ENCODE data around the gene IQCF5.
"Not testable (repeated sequence)": the region's sequence is repeated elsewhere in the genome, so short reads cannot be mapped to it uniquely, and the experiment has no call there.

IQCF5 gene

DNA sequence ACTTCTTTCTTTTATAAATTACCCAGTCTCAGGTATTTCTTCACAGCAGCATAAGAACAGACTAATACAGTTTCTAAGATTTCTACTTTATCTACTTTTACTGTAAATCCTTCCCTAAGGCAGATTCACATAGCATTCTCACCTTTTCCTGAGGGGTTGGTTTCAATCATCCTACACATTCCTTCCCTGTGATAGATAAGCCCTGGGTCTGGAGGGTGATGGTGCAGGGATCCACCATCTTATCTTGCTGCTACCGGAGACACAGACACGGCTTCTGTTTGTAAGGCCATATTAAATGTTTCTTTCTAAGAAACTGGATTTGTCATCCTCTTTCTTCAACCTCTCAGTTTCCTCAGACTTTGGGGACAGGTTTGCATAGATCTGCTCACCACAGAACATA, 6.1 kb downstream of the IQCF5 start:
- DNase-seq, result no peak

DNA sequence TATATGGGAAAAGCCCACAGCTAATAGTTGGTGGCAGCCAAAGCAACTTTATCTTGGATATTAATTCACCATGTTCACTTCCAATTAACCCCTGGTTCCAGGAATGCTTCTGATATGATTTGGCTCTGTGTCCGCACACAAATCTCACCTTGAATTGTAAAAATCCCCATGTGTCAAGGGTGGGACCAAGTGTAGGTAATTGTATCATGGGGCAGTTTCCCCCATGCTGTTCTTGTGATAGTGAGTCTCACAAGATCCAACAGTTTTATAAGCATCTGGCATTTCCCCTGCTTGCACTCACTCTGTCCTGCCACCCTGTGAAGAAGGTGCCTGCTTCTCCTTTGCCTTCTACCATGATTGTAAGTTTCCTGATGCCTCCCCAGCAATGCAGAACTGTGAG, 6.5 kb downstream of the IQCF5 start:
- not testable (repeated sequence) for DNase-seq

DNA sequence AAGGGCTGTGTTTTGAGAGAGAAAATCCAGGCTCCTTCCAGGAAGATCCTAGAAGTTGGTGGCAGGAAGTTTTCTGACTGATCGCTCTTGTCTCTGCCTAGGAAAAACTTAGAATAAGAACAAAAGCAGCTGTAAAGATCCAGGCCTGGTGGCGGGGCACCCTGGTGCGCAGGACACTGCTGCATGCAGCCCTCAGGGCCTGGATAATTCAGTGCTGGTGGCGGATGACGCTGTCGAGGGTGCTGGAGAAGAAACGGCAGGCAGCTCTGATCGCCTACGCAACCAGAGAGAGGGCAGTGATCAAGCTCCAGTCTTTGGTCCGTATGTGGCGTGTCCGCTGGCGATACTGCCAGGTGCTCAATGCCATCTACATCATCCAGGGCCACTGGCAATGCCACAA, 12.5 kb downstream of the IQCF5 start:
- DNase-seq, result no peak

DNA sequence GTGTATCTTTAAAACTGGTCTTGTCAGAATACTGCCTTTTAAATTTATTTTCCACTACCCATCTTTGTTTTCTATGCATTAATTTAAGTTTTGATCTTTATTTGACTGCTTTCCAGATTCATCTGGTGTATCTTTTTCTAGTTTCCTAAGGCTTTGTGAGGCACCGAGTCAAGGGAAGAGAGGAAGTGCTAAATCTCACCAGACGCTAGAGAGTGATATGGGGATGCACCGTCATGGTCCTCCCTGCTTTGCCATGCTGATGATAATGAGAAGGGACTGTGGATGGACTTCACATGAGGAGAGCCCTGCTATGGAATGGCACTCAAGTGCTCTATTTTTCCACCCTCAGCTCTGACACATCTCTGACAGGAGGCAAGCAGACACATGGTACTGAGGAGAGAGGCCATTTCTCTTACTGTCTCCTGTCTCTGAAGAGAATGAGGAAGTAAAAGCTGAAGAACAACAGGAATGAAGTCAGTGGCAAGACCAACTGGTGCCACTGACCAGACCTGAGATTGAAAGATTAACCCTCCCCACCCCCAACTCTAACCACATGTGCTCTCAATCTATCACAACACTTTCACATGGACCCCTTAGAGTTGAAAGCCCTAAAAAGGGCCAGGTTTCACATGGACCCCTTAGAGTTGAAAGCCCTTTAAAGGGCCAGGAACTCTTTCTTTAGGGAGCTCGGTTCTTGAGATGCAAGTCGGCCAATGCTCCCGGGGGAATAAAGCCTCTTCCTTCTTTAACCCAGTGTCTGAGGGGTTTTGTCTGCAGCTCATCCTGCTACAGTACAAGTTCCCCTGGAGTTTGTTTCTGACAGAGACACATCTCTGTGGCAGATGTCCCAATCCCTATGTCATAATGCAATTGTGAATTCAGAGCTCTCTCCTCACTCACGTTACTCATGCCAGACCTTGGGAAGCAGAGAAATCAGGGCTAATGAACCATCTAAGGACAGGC, 14.4 kb downstream of the IQCF5 start, which contains the start of gene IQCF2:
IQCF2 (plus strand) TSS at position 913 of the 963 bp plus-strand sequence. CDS start 52 bp downstream, outside the sequence.
- no peak for DNase-seq

DNA sequence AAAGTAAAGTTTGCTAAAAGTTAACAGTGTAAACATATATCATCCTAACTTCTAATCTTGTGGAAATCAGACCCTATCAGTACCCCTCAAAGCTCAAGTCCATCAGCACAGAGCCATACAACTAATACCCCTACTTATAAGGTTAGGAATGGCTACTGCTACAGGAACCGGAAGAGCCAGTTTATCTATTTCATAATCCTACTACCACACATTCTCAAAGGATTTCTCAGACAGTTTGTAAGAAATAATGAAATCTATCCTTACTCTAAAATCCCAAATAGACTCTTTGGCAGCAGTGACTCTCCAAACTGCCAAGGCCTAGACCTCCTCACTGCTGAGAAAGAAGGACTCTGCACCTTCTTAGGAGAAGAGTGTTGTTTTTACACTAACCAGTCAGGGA, 20.0 kb downstream of the IQCF5 start:
- DNase-seq, result not testable (repeated sequence)

DNA sequence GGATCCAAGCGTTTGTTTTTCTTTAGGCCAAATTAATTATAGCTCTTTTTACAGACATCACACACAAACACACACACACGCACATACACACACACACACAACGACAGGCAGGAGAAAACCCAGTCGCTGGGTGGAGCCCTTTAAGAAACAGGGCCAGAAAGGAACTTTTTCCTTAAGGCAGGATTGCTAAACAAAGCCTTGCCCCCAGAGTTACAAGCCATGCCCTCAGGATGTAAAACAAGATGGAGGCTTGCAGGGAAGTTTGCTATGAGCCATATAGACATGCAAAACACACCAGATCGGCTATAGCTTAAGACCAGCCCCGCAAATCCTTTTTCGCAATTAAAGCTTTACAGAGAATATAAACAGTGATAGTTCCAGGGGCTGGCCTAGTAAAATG, 30.3 kb downstream of the IQCF5 start:
- DNase-seq, result no peak

DNA sequence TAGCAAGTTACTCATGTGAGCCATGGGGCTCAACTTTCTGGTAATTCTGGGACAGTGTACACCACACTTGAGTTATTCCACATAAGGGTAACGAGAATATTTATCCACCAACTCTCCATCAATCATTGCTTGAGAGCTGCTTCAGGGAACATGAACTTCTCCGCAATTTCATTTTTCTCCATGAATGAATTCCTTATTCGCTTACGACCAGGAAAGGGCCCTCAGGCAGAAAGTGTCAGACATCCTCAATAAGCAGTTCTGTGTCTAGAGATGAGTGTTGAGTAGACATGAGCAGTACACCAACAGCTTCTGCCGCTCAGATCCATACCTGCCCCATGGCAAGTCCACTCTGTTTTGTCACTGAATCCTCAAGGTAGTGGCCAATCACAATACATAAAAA, 38.8 kb downstream of the IQCF5 start:
- DNase-seq, result no peak

DNA sequence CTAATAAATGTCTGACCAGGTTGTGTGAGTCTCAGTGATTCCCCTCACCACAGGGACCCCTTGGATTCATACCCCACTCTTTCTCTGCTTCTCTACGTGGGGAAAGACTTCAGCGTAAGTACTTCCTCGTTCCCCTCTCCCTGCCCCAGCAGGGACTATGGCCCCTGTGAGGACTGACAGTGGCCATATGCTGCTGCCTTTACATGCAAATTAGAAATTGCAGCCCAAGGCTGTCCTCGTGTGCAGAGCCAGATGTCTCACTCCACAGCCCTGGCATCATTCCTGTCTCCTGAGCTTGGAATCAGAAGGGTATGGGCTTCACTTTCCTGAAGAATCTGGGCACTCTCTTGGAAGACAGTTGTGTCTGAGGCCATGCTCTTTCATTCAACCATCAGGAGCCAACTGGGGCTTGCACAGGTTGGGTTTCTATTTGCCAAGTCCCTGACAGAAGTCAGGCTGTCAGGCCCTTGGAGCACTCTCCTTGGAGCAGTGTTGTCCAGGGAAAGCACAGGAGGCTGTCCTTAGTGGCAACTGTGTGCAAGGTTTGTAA, 44.5 kb downstream of the IQCF5 start:
- no peak for DNase-seq

DNA sequence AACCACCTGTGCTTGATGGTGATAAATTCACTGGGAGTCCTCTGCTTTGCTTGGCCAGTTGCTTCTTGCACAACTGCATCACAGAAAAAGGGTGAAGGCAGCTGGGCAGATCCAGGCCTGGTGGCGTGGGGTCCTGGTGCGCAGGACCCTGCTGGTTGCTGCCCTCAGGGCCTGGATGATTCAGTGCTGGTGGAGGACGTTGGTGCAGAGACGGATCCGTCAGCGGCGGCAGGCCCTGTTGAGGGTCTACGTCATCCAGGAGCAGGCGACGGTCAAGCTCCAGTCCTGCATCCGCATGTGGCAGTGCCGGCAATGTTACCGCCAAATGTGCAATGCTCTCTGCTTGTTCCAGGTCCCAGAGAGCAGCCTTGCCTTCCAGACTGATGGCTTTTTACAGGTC, 45.1 kb downstream of the IQCF5 start:
- DNase-seq, result no peak

DNA sequence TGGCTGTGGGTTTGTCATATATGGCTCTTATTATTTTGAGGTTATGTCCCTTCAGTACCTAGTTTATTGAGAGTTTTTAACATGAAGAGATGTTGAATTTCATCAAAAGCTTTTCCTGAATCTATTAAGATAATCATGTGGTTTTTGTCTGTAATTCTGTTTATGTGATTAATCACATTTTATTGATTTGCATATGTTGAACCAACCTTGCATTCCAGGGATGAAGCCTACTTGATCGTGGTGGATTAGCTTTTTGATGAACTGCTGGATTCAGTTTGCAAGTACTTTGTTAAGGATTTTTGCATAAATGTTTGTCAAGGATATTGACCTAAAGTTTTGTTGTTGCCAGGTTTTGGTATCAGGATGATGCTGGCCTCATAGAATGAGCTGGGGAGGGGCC, 47.1 kb downstream of the IQCF5 start:
- no peak for DNase-seq

Measured in anterior cingulate cortex (tissue), 58 donors.